GM18861 (cell line): ENCODE results near the gene FRAS1.
"Not testable (repeated sequence)": the region's sequence is repeated elsewhere in the genome, so short reads cannot be mapped to it uniquely, and the experiment has no call there.

ENCODE experiments used
- ATAC-seq: cut with Tn5 transposase; IDR thresholded peaks from one replicate; pipeline ENCODE4 v1.9.1; 2021; ENCODE audit not compliant: unreplicated experiment

FRAS1 gene

DNA sequence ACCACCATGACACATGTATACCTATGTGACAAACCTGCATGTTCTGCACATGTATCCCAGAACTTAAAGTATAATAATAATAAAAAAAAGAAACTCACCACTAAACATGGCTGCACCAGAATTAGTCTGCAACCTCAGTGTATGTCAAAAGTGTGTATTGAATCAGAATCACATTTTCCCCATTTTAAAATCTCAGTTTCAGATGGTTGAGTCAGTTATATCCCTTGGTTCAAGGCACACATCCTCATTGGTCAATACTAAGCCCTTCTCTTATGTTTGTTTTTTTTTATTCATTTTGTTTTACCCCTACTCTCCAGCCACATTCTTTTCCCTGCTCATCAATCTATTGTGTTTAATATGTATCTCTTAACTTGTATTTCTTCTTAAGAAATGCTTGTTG, 436.6 kb downstream of the FRAS1 start:
- ATAC-seq = no peak

DNA sequence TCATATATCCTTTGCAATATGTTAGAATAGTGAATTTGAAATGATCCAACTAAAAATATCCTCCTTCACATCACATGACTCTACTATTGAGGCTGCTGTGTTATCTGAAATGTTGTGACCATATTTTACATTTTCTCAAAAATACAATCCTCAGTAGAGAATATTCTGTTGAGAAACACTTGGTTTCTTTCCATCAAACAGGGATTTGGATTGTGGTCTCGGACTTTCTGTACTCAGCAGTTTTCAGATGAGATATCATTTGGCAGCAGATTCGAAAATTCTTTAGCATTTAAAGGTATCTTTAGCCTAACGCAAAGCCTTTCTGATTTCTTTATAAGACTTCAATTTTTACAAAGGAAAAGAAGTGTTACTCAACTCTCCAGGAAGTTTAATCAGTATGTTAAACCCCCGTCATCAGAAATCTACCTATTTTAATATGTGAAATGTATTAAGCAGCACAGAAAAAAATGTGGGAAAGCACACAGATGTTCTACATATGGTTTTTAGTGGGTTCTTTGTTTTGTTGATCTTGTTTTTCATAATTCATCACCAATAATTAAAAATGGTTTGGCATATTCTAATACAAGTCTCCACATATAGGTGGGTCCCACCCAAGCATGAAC, 439.0 kb downstream of the FRAS1 start:
- ATAC-seq = no peak

DNA sequence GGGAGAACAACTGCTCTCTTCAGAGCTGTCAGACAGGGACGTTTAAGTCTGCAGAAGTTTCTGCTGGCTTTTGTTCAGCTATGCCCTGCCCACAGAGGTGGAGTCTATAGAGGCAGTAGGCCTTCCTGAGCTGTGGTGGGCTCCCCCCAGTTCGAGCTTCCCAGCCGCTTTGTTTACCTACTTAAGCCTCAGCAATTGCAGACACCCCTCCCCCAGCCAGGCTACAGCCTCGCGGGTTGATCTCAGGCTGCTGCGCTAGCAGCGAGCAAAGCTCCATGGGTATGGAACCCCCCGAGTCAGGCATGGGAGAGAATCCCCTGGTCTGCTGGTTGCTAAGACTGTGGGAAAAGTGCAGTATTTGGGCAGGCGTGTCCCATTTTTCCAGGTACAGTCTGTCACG, 449.1 kb downstream of the FRAS1 start:
- ATAC-seq = not testable (repeated sequence)

DNA sequence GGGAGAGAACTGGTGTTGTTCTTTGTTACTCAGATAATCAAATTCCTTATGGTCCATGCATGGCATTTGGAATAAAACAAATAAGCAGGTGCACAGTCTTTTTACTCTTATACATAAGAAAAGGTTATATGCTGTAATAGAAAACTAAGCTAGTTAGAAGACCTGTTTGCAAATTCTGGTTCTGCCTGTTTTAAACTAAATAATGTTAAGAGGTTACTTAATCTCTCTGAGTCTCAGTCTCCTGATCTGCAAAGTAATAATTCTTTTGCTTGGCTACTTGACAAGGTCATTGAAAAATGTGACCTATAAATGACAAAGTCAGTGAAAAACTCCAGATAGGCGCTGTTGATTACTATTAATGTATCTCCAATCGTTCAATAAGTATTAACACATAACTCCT, 451.9 kb downstream of the FRAS1 start:
- no peak for ATAC-seq

DNA sequence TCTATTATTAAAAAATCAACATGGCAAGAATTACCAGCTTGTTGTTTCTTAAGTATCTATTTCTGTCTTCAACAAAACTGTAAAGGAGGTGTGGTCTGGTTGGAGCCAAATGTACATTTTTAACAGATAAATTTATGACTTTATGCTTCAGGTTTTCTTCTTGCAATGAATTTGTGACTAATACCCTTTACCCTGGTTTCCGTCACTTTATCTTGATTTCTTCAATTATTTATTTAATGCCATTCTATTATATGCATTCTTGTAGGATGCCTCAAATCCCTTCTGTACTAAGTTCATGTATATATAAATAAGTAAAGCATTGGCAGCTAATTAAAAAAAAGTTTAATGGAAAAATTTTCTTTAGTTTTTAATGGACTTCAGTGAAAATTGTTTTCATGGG, 453.0 kb downstream of the FRAS1 start:
- ATAC-seq = no peak

DNA sequence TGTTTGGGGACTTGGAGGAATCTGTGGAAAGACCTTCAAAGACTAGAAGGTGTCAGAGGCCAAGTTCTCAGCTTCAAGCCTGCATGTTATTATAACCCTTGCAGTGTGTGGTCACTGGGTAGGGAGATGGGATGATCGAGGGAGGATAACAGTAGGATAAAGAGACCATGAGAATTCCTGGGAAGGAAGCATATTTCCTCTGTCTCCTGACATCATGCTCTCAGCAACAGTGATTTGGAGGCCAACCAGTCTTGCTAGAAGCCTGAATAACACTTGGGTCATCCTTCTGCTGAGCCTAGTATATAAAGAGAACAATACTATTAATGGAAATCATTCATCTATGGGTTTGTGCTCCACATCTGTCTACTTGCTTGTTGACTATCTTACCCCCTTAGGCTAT, 453.6 kb downstream of the FRAS1 start:
- no peak for ATAC-seq

DNA sequence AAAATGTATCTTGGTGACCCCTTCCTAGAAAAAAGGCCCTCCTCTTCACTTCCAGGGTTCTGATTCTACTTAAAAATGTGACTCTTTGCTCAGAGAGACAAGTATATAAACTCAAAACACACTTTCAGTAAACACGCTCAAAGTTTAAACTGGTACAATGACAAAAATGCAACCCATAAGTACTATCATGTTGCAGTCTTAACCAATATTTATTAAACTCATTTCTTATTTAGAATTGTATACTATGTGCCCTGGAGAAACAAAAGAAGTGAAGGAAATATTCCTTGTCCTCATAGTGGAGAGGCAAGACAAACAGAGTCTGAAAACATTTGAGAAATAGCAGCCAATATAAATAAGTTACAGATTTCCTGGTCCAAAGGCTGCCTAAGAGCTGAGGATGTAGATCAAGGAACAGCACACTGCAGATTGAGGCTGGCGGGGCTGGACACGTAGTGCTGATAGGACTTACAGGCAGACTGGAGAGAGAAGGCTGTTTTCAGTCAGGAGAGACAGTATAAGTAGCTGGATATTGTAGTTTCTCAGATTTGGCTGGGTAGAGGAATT, 455.3 kb downstream of the FRAS1 start:
- ATAC-seq = no peak

DNA sequence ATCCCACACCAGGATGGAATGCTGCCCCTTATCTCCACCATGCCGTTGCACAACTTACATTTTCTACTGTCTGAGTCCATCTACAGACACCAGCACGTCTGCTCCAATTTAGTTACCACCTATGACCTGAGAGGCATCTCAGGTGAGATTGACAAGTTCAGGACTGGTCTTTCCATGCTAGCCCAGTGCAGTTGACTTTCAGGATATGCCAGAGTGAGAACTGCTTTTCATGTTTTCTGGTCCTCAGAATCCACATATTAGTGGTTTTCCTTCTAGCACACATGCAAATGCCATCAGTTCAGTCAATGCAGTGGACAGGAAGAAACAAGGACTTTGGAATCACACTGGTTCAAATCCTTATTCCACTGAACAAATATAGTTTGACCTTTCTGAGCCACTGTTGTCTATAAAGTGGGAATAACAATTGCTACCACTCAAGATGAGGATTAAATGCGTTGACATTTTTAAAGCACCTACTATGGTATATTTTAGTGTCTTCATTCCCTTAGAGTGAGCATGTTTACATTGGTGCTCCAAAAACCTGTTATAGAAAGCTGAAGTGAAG, 456.4 kb downstream of the FRAS1 start:
- no peak for ATAC-seq

DNA sequence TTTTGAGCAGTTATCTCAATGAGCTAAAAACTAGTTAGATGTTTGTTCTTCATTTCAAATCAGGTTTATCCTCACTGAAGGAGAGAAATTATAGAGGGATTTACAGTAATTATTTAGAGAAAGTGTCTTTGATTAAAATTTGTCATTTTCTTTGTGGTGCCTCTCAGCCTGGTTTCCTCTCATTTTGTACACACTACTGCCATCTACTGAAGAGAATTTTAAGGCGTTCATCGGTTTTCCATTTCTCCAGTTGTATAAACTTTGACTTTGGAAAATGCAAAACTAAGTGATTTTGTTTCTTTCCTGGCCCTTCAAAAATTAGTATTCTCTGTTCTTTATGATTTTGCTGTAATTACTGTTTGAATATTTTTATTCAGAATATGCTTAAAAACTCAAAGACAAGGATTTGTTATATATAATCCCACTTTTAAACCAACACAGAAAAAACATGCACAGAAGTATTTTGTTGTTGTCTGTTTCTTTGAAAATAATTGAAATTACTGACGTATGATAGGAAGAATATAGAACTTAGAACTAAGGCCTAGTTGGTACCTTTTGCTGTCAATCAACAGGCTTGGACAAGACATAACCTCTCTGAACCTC, 460.0 kb downstream of the FRAS1 start:
- no peak for ATAC-seq

DNA sequence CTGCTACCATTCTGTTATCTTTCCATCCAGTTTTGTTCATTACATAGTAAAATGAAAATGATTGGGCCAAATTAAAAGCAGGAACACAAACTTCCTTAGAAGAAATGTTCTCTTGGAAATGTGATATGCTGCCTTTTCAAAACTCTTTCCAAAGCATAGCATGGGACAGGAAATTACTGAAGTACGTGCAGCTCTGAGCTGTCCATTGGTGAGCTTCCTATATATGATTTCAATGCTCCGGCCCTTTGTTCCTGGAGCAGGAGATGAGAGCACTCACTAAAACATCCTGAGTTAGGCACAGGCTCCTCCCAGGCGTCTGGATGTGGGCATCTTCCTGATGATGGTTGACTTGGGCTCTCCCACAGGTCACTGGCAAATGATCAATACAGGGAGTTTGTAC, 461.4 kb downstream of the FRAS1 start:
- ATAC-seq = no peak

DNA sequence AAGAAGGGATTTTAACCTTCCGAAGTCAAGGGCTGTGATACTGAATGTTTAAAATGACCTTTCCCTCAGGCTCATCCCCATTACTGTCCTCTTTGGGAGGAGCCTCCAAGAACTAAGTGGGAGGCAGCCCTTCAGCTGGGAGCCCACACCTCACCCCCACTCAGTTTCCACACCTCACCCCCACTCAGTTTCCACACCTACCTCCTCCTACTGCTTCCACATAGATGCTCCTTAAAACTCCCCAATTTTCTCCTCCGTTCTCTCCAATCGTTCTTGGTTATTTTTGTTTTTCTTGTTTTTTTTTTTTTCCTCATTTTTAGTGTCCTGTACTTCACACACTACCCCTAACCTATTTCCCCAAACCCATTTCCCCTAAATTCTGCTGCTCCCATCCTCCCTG, 462.8 kb downstream of the FRAS1 start:
- ATAC-seq = no peak

DNA sequence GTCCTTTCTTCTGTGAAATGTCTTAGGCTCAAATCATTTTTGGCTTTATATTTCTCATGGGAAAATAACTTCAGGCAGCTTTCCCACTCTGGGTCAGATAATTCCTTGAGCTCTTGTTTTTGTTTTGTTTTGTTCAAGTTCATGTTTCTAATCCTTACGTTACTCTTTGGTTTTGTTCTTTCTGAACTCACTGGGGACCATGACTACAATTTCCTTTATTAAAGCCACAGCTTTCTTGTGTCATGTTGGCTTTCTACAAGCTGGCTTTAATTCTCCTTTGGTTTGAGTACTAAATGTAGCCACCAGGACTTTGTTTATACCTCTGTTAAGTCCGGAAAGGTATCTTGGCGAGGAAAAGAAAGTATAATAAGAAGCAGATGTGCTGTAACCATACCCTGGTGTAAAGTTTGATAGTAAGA, 463.7 kb downstream of the FRAS1 start:
- ATAC-seq = no peak

DNA sequence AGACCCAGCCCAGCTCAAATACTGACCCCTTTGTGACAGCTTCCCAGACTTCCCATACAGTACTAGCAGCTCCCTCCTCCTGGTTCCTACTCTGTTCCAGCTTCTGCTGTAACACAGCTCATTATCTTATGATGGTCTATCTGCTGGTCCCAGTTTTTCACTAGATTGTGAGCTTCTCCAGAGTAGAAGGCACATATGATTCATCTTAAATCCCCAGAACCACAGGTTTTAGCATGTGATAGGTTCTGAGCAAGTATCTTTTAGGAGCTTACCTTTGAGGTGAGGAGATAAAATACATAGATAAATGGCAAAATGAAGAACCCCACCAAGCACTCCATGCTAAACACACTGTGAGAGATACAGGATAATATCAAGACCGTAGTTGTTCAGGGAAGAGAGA, 466.9 kb downstream of the FRAS1 start:
- no peak for ATAC-seq

DNA sequence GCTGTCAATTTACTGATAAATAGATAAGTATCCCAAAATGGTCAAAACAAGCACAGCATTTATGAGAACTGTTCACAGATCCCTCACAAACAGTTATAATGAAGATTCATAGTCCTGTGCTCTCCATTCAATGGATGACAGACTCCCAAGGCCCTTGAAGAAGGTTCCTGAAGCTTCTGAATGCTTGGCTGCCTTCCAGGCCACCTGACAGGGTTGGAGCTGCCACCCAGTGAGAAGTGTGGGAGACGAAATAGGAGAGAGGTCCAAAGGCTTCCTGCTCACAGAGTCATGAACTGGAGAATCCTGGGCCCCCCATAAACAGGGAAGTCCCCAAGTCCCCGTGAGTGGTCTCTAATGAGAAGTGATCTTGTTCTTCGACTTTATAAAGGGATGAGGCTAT, 468.4 kb downstream of the FRAS1 start:
- no peak for ATAC-seq

DNA sequence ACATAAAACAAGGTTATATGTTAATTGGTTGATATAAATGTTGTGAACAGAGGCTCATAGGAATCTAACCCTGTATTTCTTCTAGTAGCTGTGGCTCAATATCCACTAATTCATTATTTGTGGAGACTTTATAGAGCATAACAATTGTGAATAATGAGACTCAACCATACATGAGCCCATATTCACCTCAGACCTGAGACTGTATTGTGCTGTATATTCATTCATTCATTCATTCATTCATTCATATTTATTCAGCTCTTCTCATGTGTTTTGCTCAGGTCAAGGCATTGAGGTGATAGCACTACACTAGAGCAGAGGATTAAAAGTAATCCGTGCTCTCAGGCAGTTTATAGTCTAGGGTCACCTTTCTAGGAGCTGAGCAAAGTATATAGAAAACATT, 470.0 kb downstream of the FRAS1 start:
- ATAC-seq = no peak

DNA sequence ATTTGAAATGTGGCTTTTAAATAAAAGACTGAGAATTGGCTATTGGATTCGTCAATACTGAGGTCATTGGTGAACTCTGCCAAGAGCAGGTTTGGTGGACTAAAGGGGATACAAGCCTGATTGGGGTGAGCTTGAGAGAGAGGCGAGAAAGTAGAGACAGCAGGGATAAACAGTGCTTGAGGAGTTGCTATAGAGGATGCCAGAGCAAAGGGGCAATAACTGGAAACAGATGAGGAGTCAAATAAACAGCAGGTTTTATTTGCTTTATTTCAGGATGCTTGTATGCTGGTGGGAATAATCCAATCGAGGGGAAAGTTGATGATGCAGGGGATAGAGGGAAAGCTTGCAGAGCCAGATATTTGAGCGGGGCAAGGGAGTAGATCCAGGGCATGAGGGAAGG, 470.4 kb downstream of the FRAS1 start:
- no peak for ATAC-seq

DNA sequence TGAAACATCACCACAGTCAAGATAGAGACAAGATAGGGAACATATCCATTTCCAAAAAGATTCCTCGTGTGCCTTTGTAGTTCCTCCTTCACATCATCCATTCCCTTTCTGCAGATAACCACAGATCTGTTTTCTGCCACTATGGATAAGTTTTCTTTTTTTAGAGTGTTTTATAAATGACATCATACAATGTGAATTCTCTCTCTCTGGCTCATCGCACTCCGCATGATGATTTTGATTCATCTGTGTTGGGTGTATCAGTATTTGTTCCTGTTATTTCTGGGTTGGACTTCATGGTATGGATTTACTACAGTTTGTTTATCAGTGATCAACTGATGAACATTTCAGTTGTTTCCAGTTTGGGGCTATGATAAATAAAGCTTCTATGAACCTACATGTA, 471.2 kb downstream of the FRAS1 start:
- ATAC-seq = no peak

DNA sequence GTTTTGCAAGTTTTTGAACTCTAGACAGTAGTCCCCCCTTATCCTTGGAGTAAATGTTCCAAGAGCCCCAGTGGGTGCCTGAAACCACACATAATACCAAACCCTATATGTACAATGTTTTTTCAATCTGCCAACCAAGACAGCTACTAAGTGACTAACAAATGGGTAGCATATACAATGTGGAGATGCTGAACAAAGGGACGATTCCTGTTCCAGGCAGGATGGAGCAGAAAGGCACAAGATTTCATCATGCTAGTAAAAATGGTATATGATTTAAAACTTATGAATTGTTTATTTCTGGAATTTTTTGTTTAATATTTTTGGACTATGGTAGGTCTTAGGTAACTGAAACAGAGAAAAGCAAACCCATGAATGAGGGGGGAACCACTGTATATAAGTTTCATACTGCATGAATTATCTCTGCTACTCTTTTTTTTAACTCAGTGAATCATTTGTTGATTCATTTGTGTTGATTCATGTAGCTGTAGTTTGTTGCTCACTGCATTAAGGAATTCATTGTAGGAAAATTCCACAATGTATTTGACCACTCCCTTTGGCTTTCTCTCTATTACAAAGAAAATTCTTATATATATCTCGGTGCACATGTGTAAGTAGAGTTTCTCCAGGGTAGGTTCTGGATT, 472.6 kb downstream of the FRAS1 start:
- ATAC-seq = no peak

DNA sequence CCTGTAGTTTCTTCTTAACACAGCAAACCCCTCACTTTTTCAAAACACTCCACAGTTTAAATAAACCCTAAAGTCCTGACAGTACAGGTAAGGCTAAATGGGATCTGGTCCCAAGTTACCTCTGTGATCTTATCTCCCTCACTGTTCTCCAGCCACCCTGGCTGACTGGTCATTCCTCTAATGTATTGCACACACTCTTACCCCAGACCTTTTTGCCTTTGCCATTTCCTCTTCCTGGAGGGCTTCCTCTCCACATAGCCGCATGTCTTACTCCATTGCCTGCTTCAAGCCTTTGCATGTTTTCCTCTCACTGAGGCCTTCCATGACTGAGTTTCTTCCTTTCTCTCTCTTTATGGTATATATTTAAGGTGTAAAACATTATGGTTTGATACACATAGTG, 474.9 kb downstream of the FRAS1 start:
- no peak for ATAC-seq

DNA sequence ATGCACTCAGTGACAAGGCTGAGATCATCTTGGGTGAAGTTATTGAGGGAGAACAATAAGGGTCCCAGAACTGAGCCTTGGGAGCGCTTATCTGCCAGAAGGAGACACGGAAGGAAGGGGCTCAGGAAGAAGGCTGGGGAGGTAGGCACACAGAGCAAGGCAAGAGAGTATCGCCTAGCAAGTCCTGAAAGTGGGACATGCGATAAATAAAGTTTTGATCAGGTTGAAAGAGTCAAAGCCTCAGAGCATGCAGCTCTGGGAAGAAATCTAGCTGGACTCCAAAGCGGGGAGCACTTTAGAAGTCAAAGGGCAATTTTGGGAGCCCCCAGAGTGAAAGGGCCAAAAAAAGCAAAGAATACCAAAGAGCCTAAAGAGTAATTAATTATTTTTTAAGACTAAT, 476.7 kb downstream of the FRAS1 start:
- ATAC-seq = no peak

DNA sequence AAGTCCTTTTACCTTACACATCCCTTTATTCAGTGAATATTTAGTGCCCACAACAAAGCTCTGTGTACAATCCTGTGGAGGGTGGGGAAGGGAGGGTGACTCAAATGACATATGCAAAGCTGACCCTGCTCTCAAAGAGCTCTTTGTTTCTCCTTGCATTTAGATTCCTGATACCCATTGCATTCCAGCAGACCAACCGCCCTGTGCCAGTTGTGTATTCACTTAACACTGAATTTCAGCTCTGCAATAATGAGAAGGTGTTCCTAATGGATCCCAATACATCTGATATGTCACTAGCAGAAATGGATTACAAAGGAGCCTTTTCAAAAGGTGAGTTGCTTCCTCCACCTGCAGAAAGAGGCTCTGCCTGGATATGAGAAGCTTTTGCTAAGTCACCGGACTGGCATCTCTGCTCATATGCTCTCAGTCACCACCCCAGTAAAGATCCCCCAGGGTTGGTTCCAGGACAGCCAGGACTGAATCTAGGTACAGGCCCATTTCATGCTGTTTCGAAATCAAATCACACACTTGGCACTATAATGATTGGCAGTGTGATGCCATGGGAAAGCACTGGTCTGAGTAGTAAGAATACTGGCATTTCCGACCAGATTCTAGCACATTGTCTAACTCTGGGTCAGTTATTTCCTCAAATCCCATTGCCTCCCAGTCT, 477.3 kb downstream of the FRAS1 start:
- ATAC-seq = no peak

DNA sequence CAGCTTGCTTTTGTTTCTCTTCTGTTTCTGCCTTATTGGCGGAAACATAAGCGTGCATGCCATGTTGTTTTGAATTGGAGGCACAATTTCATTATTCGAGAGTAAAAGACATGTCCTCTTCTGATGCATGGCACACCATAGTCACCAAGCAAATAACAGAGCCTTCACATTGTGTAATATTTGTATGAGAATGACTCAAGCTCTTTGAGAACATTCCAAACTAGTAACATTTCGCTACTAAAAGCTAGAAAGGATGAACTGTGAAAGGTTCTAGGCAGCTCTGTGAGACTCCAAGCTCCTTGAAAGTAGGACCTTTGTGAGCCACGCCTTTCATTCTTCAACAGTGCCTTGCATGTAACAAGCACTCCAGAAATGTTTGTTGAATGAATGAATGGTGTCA, 485.2 kb downstream of the FRAS1 start:
- no peak for ATAC-seq
